HCT116 (cell line): ENCODE measurements around the gene PRPF40B. TPM values are rescaled to one million over a fixed set of nuclear protein-coding genes. Genes with fewer than 3 reads are reported as not detected.

Experiments
- ATAC-seq: fragments of 200-7000 bp; cut with Tn5 transposase; 2 replicates; pipeline ENCODE4 v1.9.1; 2020; ENCODE audit warnings: mild to moderate bottlenecking, moderate library complexity
- BruUV-seq: library from RNA; stranded (reverse); fragments of 400-500 nt; replicated peaks from 2 replicates; lab custom pipeline; 2021; lab: Mats Ljungman, UMichigan
- CTCF ChIA-PET: fragments of 300-600 bp; sonication (Branson Sonifier 250); formaldehyde crosslinking; loops from one replicate; lab custom pipeline; 2021; ENCODE audit warnings: antibody characterized with exemption; lab: Charles Lee
- POLR2A ChIA-PET: fragments of 300-600, 350-600 bp; sonication (Branson Sonifier 250); formaldehyde crosslinking; loops from one replicate; lab custom pipeline; 2021; ENCODE audit warnings: antibody characterized with exemption; lab: Charles Lee
- RAD21 ChIA-PET, 2 experiments: fragments of 300-600 bp; sonication (Branson Sonifier 250); formaldehyde crosslinking; loops; one replicate each; lab custom pipeline; 2023; ENCODE audit warnings: low total read pairs in 2 of 2; ENCODE audit not compliant: uncharacterized antibody in 2 of 2, unreplicated experiment in 2 of 2, low non-redundant PET in 1 of 2; lab: Charles Lee
- DNase-seq: peaks from one replicate; pipeline ENCODE4 v3.0.0-alpha.2; 2010; ENCODE audit warnings: low read depth, low spot score
- H2AFZ ChIP-seq: fragments of 200-600 bp; shearing (Covaris generic), sonication (generic); 2 replicates; pipeline ENCODE4 v1.6.1; 2017; ENCODE audit warnings: low read depth, mixed run types, mixed read lengths, antibody characterized with exemption, low read length; ENCODE audit not compliant: poor library complexity, severe bottlenecking
- H3K27ac ChIP-seq: 2 replicates; pipeline ENCODE4 v1.5.1; 2012; ENCODE audit warnings: low read depth, low read length
- H3K27me3 ChIP-seq: fragments of 200-600 bp; sonication (generic); 2 replicates; pipeline ENCODE4 v1.6.1; 2016; ENCODE audit warnings: mixed run types, low read length, mixed read lengths; ENCODE audit not compliant: insufficient read depth
- H3K36me3 ChIP-seq, 2 experiments: fragments of 200-500 bp in 1 of 2; fragments of 200-600 bp in 1 of 2; sonication (Bioruptor generic) in 1 of 2; sonication (generic) in 1 of 2; 2 replicates each; pipeline versions ENCODE4 v1.5.1 to v1.6.1; 2014 to 2016; ENCODE audit warnings: low read length in 2 of 2, inconsistent platforms in 1 of 2, mixed read lengths in 1 of 2, mixed run types in 1 of 2; ENCODE audit not compliant: insufficient read depth in 2 of 2, control insufficient read depth in 1 of 2
- H3K4me1 ChIP-seq, 2 experiments: fragments of 200-600 bp in 1 of 2; sonication (generic) in 1 of 2; 2 replicates each; pipeline versions ENCODE4 v1.5.1 to v1.6.1; 2012 to 2017; ENCODE audit warnings: low read length in 2 of 2, inconsistent platforms in 1 of 2, mild to moderate bottlenecking in 1 of 2, mixed read lengths in 1 of 2, mixed run types in 1 of 2, moderate library complexity in 1 of 2; ENCODE audit not compliant: insufficient read depth in 2 of 2, control insufficient read depth in 1 of 2
- H3K4me2 ChIP-seq: fragments of 200-600 bp; sonication (generic); 2 replicates; pipeline ENCODE4 v1.6.1; 2017; ENCODE audit warnings: mixed run types, low read length, mixed read lengths
- H3K4me3 ChIP-seq, 2 experiments: fragments of 200-600 bp in 1 of 2; sonication (generic) in 1 of 2; replicated peaks in 1 of 2; 2 replicates each; pipeline ENCODE4 v1.5.1; 2011 to 2016; ENCODE audit warnings: low read length in 2 of 2, control low read depth in 1 of 2, low read depth in 1 of 2, mild to moderate bottlenecking in 1 of 2, mixed read lengths in 1 of 2, mixed run types in 1 of 2
- H3K79me2 ChIP-seq: fragments of 200-600 bp; sonication (generic); 2 replicates; pipeline ENCODE4 v1.6.1; 2017; ENCODE audit warnings: mild to moderate bottlenecking, mixed run types, low read length, moderate library complexity, mixed read lengths; ENCODE audit not compliant: insufficient read depth
- H3K9ac ChIP-seq: fragments of 200-600 bp; sonication (generic); 2 replicates; pipeline ENCODE4 v1.6.1; 2016; ENCODE audit warnings: low read length, mixed read lengths
- H3K9me2 ChIP-seq: fragments of 200-600 bp; sonication (generic), shearing (Covaris generic); 2 replicates; pipeline ENCODE4 v1.6.1; 2017; ENCODE audit warnings: mixed run types, mild to moderate bottlenecking, moderate library complexity; ENCODE audit not compliant: insufficient read depth
- H3K9me3 ChIP-seq, 2 experiments: fragments of 200-500 bp in 1 of 2; fragments of 200-600 bp in 1 of 2; sonication (Bioruptor generic) in 1 of 2; sonication (generic) in 1 of 2; 2 replicates each; pipeline ENCODE4 v1.6.1; 2014 to 2017; ENCODE audit warnings: low read length in 2 of 2, mixed read lengths in 2 of 2, inconsistent platforms in 1 of 2, low read depth in 1 of 2, mild to moderate bottlenecking in 1 of 2, mixed run types in 1 of 2, moderate library complexity in 1 of 2; ENCODE audit not compliant: control insufficient read depth in 1 of 2, insufficient read depth in 1 of 2
- H4K20me1 ChIP-seq: fragments of 200-600 bp; sonication (generic), shearing (Covaris generic); 2 replicates; pipeline ENCODE4 v1.6.1; 2017; ENCODE audit warnings: mixed run types, mild to moderate bottlenecking, moderate library complexity; ENCODE audit not compliant: insufficient read depth
- JUND ChIP-seq: IDR thresholded peaks from 2 replicates; pipeline ENCODE4 v1.6.1; 2012
- RAD21 ChIP-seq: IDR thresholded peaks from 2 replicates; pipeline ENCODE4 v1.6.1; 2012; ENCODE audit warnings: low read depth, mild to moderate bottlenecking
- SP1 ChIP-seq: IDR thresholded peaks from 2 replicates; pipeline ENCODE4 v1.6.1; 2012; ENCODE audit warnings: low read depth
- SRF ChIP-seq: IDR thresholded peaks from 2 replicates; pipeline ENCODE4 v1.6.1; 2012; ENCODE audit warnings: low read depth
- TCF7L2 ChIP-seq: IDR thresholded peaks from 2 replicates; pipeline ENCODE4 v1.7.0; 2011; ENCODE audit warnings: borderline replicate concordance, inconsistent platforms; ENCODE audit not compliant: insufficient read depth, insufficient read length; ENCODE audit errors: extremely low read depth
- ZBTB33 ChIP-seq: IDR thresholded peaks from 2 replicates; pipeline ENCODE4 v1.6.1; 2011; ENCODE audit warnings: mild to moderate bottlenecking, low read length, moderate library complexity; ENCODE audit not compliant: insufficient replicate concordance; ENCODE audit errors: extremely low read depth
- ZFX ChIP-seq: fragments of 450-650 bp; IDR thresholded peaks from 2 replicates; pipeline ENCODE4 v1.6.1; 2017
- intact Hi-C: fragments of 100-400 bp; cut with micrococcal nuclease; formaldehyde crosslinking; loops from 2 replicates; pipeline ENCODE4 v1.10.0; 2022
- total RNA-seq: library from RNA; stranded (reverse); gene quantifications from one replicate; pipeline ENCODE4 v1.2.1, GENCODE V29; 2021; ENCODE audit not compliant: unreplicated experiment
- TF ChIP-seq, protein P1 (sequence below): IDR thresholded peaks from 2 replicates; pipeline ENCODE4 v1.6.1; 2012
- TF ChIP-seq, protein P2 (sequence below): IDR thresholded peaks from 2 replicates; pipeline ENCODE4 v1.6.1; 2012

PRPF40B gene
- total RNA-seq, 1 experiment from 2014 or later: 29.0 TPM

GRCh38 chr12:49693931-49694444, 70.6 kb downstream of the PRPF40B start:
- Histone ChIP-seq H3K27ac (no peak overlapping the region), H4K20me1 (no peaks in the 10 kb centered on the region), H3K79me2 (no peaks in the 10 kb centered on the region), H3K9me2 (no peaks in the 10 kb centered on the region), H3K36me3 (no peaks in the 10 kb centered on the region), H3K4me3 (no peak overlapping the region), H3K27me3 (no peaks in the 10 kb centered on the region), H3K9me3 (no peaks in the 10 kb centered on the region), H3K9ac (no peak overlapping the region), H3K4me2 (peak overlapping the region; percentile 40), H3K4me1 (peaks cover 0 to 9% of the 10 kb centered on the region in 2 experiments; a peak in 2 of 4 replicates), H2AFZ (no peak overlapping the region)
- ATAC-seq (no peak), DNase-seq (no peak)
- ChIA-PET POLR2A (no interaction called here), RAD21 (no interaction called here), CTCF (no interaction called here)
- TF ChIP-seq, protein P1, sequence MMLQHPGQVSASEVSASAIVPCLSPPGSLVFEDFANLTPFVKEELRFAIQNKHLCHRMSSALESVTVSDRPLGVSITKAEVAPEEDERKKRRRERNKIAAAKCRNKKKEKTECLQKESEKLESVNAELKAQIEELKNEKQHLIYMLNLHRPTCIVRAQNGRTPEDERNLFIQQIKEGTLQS: no peak
- TF ChIP-seq SRF (no peak), ZBTB33 (no peak), RAD21 (no peak), ZFX (no peak), SP1 (no peak), JUND (no peak), TCF7L2 (no peak)
- TF ChIP-seq, protein P2, sequence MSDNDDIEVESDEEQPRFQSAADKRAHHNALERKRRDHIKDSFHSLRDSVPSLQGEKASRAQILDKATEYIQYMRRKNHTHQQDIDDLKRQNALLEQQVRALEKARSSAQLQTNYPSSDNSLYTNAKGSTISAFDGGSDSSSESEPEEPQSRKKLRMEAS: no peak
- BruUV-seq: no TSS peak
- intact Hi-C loops: no loop called here

Other genes with a start within 250 kb of the PRPF40B start
- 35.3 TPM for gene KCNH3, start 84.5 kb upstream of the PRPF40B start, total RNA-seq
- gene MCRS1, start 55.4 kb upstream of the PRPF40B start, total RNA-seq: 91.9 TPM
- 0.42 TPM for gene FAM186B, start 17.9 kb upstream of the PRPF40B start, total RNA-seq
- gene FMNL3, start 83.8 kb downstream of the PRPF40B start, total RNA-seq: 3.5 TPM
- gene TMBIM6, start 118.0 kb downstream of the PRPF40B start, total RNA-seq: 510 TPM
- 12.1 TPM for gene NCKAP5L, start 204.9 kb downstream of the PRPF40B start, total RNA-seq
- 5.7 TPM for gene BCDIN3D, start 219.5 kb downstream of the PRPF40B start, total RNA-seq